ENCODE results near the gene MND1.

MND1 gene

DNA sequence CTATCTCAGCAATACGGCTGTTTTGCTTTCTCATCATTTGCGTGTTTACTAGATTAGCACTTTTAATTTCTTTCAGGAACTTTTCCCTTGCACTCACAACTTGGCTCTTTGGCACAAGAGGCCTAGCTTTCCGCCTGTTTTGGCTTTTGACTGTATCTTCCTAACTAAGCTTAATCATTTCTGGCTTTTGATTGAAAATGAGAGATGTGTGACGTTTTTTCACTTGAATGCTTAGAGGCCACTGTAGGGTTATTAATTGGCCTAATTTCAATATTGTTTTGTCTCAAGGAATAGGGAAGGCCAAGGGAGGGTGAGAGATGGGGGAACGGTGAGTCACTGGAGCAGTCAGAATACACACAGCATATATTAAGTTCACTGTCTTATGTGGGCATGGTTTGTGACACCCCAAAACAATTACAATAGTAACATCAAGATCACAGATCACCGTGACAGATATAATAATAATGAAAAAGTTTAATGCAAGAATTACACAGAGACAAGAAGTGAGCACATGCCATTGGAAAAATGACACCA lies 27.3 kb downstream of the MND1 start:
- Histone ChIP-seq H3K27ac (ENCODE audit: low read depth, low read length) (no peak overlapping the region), H3K36me3 (ENCODE audit: control insufficient read depth, low read length) (peaks cover 85% of the 10 kb centered on the region)
- TF ChIP-seq EZH2phosphoT487 (IDR thresholded peaks at IDR 0.05; ENCODE audit: borderline replicate concordance, low read length) (no peak), CTCF (IDR thresholded peaks at IDR 0.05; ENCODE audit: low read depth, low read length, poor library complexity, severe bottlenecking) (no peak)

DNA sequence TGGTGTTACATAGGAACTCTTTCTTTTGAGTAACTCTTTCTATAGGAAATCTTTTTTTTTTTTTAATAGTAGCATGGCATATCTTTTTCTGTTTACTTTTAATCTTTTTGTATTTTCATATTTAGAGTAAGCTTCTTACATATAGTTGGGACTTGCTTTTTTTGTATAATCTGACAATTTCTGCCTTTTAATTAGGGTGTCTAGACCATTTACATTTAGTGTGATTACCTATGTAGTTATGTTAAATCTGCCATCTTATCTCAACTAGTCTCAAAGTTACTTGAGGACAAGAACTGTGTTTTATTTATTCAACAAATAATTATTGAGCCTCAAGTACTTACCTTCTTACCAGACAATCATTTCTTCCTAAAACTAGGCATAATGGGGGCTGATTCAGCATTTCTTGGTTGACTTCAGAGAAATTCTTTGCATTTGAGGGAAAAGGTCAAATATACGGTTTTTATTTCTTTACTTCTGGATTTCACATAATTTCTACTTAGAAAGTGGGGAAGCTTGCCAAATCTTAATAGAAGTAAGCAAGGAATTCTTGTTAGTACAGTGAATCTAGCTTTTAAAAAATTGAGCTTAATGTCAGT lies 28.6 kb downstream of the MND1 start:
- Histone ChIP-seq H3F3A (ENCODE audit: control insufficient read depth, insufficient read depth) (peaks cover 16% of the 10 kb centered on the region), H3K4me3 (ENCODE audit: low read length) (no peak overlapping the region), H4K20me1 (ENCODE audit: control insufficient read depth, insufficient read depth, low read depth, low read length) (no peaks in the 10 kb centered on the region), H3K9me2 (replicated peaks; ENCODE audit: control insufficient read depth, low read length) (no peaks in the 10 kb centered on the region), H3K4me1 (ENCODE audit: control insufficient read depth, low read length) (peaks cover 43% of the 10 kb centered on the region), H3K4me2 (ENCODE audit: low read length) (no peak overlapping the region), H3K36me3 (ENCODE audit: control insufficient read depth, low read length) (peaks cover 72% of the 10 kb centered on the region), H3K27ac (ENCODE audit: low read depth, low read length) (no peak overlapping the region), H3K9me3 (ENCODE audit: control insufficient read depth, insufficient read depth, low read length) (peaks cover 19% of the 10 kb centered on the region; the same call in 1 of the 2 replicates), H3K27me3 (ENCODE audit: control insufficient read depth, low read length) (no peaks in the 10 kb centered on the region), H3K79me2 (ENCODE audit: control insufficient read depth, low read length) (peaks cover 19% of the 10 kb centered on the region)
- TF ChIP-seq CTCF (IDR thresholded peaks at IDR 0.05; ENCODE audit: low read depth, low read length, poor library complexity, severe bottlenecking) (no peak), EZH2phosphoT487 (IDR thresholded peaks at IDR 0.05; ENCODE audit: borderline replicate concordance, low read length) (no peak)

More for the DNA sequence above, 27.3 kb downstream of the MND1 start:
- H3K79me2 ChIP-seq (ENCODE audit: control insufficient read depth, low read length): peaks cover 8% of the 10 kb centered on the region
- H3K4me1 ChIP-seq (ENCODE audit: control insufficient read depth, low read length): peaks cover 30% of the 10 kb centered on the region
- H3K9me3 ChIP-seq (ENCODE audit: control insufficient read depth, insufficient read depth, low read length): peaks cover 19% of the 10 kb centered on the region; the same call in 1 of the 2 replicates
- H3K4me3 ChIP-seq (ENCODE audit: low read length): no peak overlapping the region
- no peaks in the 10 kb centered on the region for H3K27me3 ChIP-seq (ENCODE audit: control insufficient read depth, low read length)
- H3K4me2 ChIP-seq (ENCODE audit: low read length): no peak overlapping the region
- H4K20me1 ChIP-seq (ENCODE audit: control insufficient read depth, insufficient read depth, low read depth, low read length): no peaks in the 10 kb centered on the region
- H3K9me2 ChIP-seq (replicated peaks; ENCODE audit: control insufficient read depth, low read length): no peaks in the 10 kb centered on the region
- H3F3A ChIP-seq (ENCODE audit: control insufficient read depth, insufficient read depth): peaks cover 12% of the 10 kb centered on the region

DNA sequence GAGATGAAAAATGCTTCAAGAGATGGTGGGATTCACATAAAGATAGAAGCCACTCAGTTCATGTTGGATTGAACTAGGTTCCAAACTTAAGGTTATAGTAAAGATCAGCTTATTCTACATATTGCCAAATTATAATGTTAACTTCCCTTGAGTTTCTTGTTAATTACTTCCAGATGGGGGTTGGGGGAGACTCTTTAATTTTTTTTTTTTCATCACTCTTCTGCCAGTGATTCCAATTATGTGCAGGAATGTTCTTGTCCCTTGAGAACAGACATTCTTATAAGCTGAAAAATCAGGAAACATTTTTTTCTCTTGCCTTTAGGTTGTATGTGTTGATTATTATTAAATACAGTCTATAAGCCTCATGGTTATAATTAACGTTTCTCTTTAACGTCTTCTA lies 30.0 kb downstream of the MND1 start:
- H4K20me1 ChIP-seq (ENCODE audit: control insufficient read depth, insufficient read depth, low read depth, low read length): no peaks in the 10 kb centered on the region
- H3K27me3 ChIP-seq (ENCODE audit: control insufficient read depth, low read length): no peaks in the 10 kb centered on the region
- peaks cover 24% of the 10 kb centered on the region for H3F3A ChIP-seq (ENCODE audit: control insufficient read depth, insufficient read depth)
- no peak overlapping the region for H3K27ac ChIP-seq (ENCODE audit: low read depth, low read length)
- TF ChIP-seq EZH2phosphoT487 (IDR thresholded peaks at IDR 0.05; ENCODE audit: borderline replicate concordance, low read length) (no peak), CTCF (IDR thresholded peaks at IDR 0.05; ENCODE audit: low read depth, low read length, poor library complexity, severe bottlenecking) (no peak)
- no peaks in the 10 kb centered on the region for H3K9me2 ChIP-seq (replicated peaks; ENCODE audit: control insufficient read depth, low read length)
- H3K36me3 ChIP-seq (ENCODE audit: control insufficient read depth, low read length): peaks cover 63% of the 10 kb centered on the region
- no peak overlapping the region for H3K4me2 ChIP-seq (ENCODE audit: low read length)
- no peak overlapping the region for H3K4me3 ChIP-seq (ENCODE audit: low read length)
- peaks cover 19% of the 10 kb centered on the region; the same call in 1 of the 2 replicates for H3K9me3 ChIP-seq (ENCODE audit: control insufficient read depth, insufficient read depth, low read length)
- peaks cover 56% of the 10 kb centered on the region for H3K4me1 ChIP-seq (ENCODE audit: control insufficient read depth, low read length)
- peaks cover 22% of the 10 kb centered on the region for H3K79me2 ChIP-seq (ENCODE audit: control insufficient read depth, low read length)

Measured in DOHH2 (cell line).